ENCODE results near the gene SLAMF9.
A peak's percentile ranks its signal among the peaks of the same experiment; 100 is the strongest.
"Not testable (repeated sequence)": the region's sequence is repeated elsewhere in the genome, so short reads cannot be mapped to it uniquely, and the experiment has no call there.

The SLAMF9 gene

GRCh38 chr1:159914252-159915018 is 39.6 kb downstream of the SLAMF9 start:
- no peak overlapping the region for H3K4me3 ChIP-seq
- H3K4me1 ChIP-seq: peaks cover 17% of the 10 kb centered on the region
- in situ Hi-C loops (cut with MboI; ENCODE audit: low sequenced_read_pairs): no loop called here
- DNase-seq (ENCODE audit: low spot score in 2 of 2): no peak
- no peaks in the 10 kb centered on the region for H3K27me3 ChIP-seq (ENCODE audit: low read depth)
- H3K9me3 ChIP-seq: no peaks in the 10 kb centered on the region
- H3K36me3 ChIP-seq (replicated peaks): peaks cover 24% of the 10 kb centered on the region

- peaks cover 16% of the 10 kb centered on the region for H3K36me3 ChIP-seq (replicated peaks)
- DNase-seq (ENCODE audit: low spot score in 2 of 2): peak; percentile 24 to 54
- in situ Hi-C loops (cut with MboI; ENCODE audit: low sequenced_read_pairs): no loop called here
- H3K4me3 ChIP-seq: no peak overlapping the region
- H3K9me3 ChIP-seq: no peaks in the 10 kb centered on the region
- H3K27me3 ChIP-seq (ENCODE audit: low read depth): no peaks in the 10 kb centered on the region
- peaks cover 17% of the 10 kb centered on the region for H3K4me1 ChIP-seq
Measured at GRCh38 chr1:159913451-159914192, 40.4 kb downstream of the SLAMF9 start.

GRCh38 chr1:159911326-159912070 is 42.5 kb downstream of the SLAMF9 start:
- no peak for DNase-seq (ENCODE audit: low spot score in 2 of 2)
- in situ Hi-C loops (cut with MboI; ENCODE audit: low sequenced_read_pairs): no loop called here
- peaks cover 11% of the 10 kb centered on the region for H3K4me1 ChIP-seq

GRCh38 chr1:159908031-159908940 is 45.8 kb downstream of the SLAMF9 start:
- Histone ChIP-seq H3K4me3 (no peak overlapping the region), H3K4me1 (peaks cover 3% of the 10 kb centered on the region; the same call in 1 of the 2 replicates), H3K9me3 (no peaks in the 10 kb centered on the region; the same call in 1 of the 2 replicates), H3K27me3 (ENCODE audit: low read depth) (no peaks in the 10 kb centered on the region), H3K36me3 (replicated peaks) (no peaks in the 10 kb centered on the region)
- in situ Hi-C loops (cut with MboI; ENCODE audit: low sequenced_read_pairs): no loop called here
- DNase-seq (ENCODE audit: low spot score in 2 of 2): no peak

More at GRCh38 chr1:159911326-159912070, 42.5 kb downstream of the SLAMF9 start:
- Histone ChIP-seq H3K27me3 (ENCODE audit: low read depth) (no peaks in the 10 kb centered on the region), H3K36me3 (replicated peaks) (no peaks in the 10 kb centered on the region), H3K4me3 (no peak overlapping the region), H3K9me3 (no peaks in the 10 kb centered on the region)

GRCh38 chr1:159906960-159907359 is 47.1 kb downstream of the SLAMF9 start:
- Histone ChIP-seq H3K4me1 (peaks cover 3% of the 10 kb centered on the region; the same call in 1 of the 2 replicates), H3K27me3 (ENCODE audit: low read depth) (no peaks in the 10 kb centered on the region), H3K36me3 (replicated peaks) (no peaks in the 10 kb centered on the region), H3K4me3 (no peak overlapping the region), H3K9me3 (no peaks in the 10 kb centered on the region; the same call in 1 of the 2 replicates)
- DNase-seq (ENCODE audit: low spot score in 2 of 2): no peak
- in situ Hi-C loops (cut with MboI; ENCODE audit: low sequenced_read_pairs): no loop called here

- H3K27me3 ChIP-seq (ENCODE audit: low read depth); H3K9me3 ChIP-seq; in situ Hi-C loops (cut with MboI; ENCODE audit: low sequenced_read_pairs); H3K36me3 ChIP-seq (replicated peaks); DNase-seq (ENCODE audit: low spot score in 2 of 2); H3K4me1 ChIP-seq; H3K4me3 ChIP-seq: not testable (repeated sequence)
Measured at GRCh38 chr1:159904036-159904435, 50.0 kb downstream of the SLAMF9 start.

- Histone ChIP-seq H3K4me3 (no peak overlapping the region), H3K36me3 (replicated peaks) (no peaks in the 10 kb centered on the region), H3K27me3 (ENCODE audit: low read depth) (no peaks in the 10 kb centered on the region), H3K4me1 (no peaks in the 10 kb centered on the region), H3K9me3 (no peaks in the 10 kb centered on the region; the same call in 1 of the 2 replicates)
- DNase-seq (ENCODE audit: low spot score in 2 of 2): no peak
- in situ Hi-C loops (cut with MboI; ENCODE audit: low sequenced_read_pairs): no loop called here
Measured at GRCh38 chr1:159902541-159902940, 51.5 kb downstream of the SLAMF9 start.

Measured in HAP-1 (cell line).